Vagina (tissue), 2 donors: Measurements from ENCODE around the gene RYR3. TPM values are rescaled to one million over a fixed set of nuclear protein-coding genes. Genes with fewer than 3 reads are reported as not detected.

Experiments
- DNase-seq, 2 donors: peaks; one replicate each; pipeline ENCODE4 v3.0.0-alpha.2; 2017; ENCODE audit errors: extremely low spot score in 2 of 2
- H3K27ac ChIP-seq: fragments of 200-600 bp; sonication (generic); one replicate; pipeline ENCODE4 v1.5.1; 2019
- H3K27me3 ChIP-seq: fragments of 200-600 bp; sonication (generic); one replicate; pipeline ENCODE4 v1.5.1; 2019
- H3K36me3 ChIP-seq, 2 donors: fragments of 200-600 bp; sonication (generic); one replicate each; pipeline ENCODE4 v1.5.1; 2017 to 2019
- H3K4me1 ChIP-seq: fragments of 200-600 bp; sonication (generic); one replicate; pipeline ENCODE4 v1.5.1; 2019
- H3K4me3 ChIP-seq, 2 donors: fragments of 200-600 bp; sonication (generic); 1 replicate in 1 of 2; 2 replicates in 1 of 2; pipeline ENCODE4 v1.5.1; 2016 to 2019
- H3K9me3 ChIP-seq: fragments of 200-600 bp; sonication (generic); one replicate; pipeline ENCODE4 v1.5.1; 2019
- CTCF ChIP-seq, 3 experiments: fragments of 450-650 bp in 2 of 3; fragments of 200-600 bp in 1 of 3; sonication (generic) in 1 of 3; IDR thresholded peaks; one replicate each; pipeline ENCODE4 v1.5.1; 2017 to 2019; ENCODE audit warnings: antibody characterized with exemption in 3 of 3, mild to moderate bottlenecking in 2 of 3, moderate library complexity in 2 of 3
- POLR2A ChIP-seq, 2 donors: fragments of 450-650 bp; IDR thresholded peaks; one replicate each; pipeline ENCODE4 v1.6.1; 2017; ENCODE audit warnings: antibody characterized with exemption in 2 of 2, mild to moderate bottlenecking in 2 of 2, moderate library complexity in 2 of 2
- POLR2AphosphoS5 ChIP-seq, 2 donors: sonication (generic); formaldehyde crosslinking; IDR thresholded peaks; one replicate each; pipeline ENCODE4 v1.9.0; 2017; ENCODE audit warnings: antibody characterized with exemption in 2 of 2, mild to moderate bottlenecking in 2 of 2, low read depth in 1 of 2; ENCODE audit not compliant: insufficient read depth in 1 of 2
- intact Hi-C: fragments of 100-400 bp; cut with DNase I; formaldehyde crosslinking; loops from one replicate; pipeline ENCODE4 v1.15.1; 2023
- total RNA-seq: library from RNA; depleted of rRNA; stranded (reverse); fragments of >200 nt; gene quantifications from one replicate; pipeline ENCODE4 v1.2.3, GENCODE V29; 2016

RYR3 gene
- total RNA-seq, 1 donor from 2014 or later, result 16.5 TPM

- Histone ChIP-seq H3K27me3 (no peaks in the 10 kb centered on the region), H3K27ac (no peak overlapping the region), H3K36me3 (peaks cover 0 to 11% of the 10 kb centered on the region in 2 donors), H3K9me3 (no peaks in the 10 kb centered on the region), H3K4me3 (no peak overlapping the region), H3K4me1 (no peaks in the 10 kb centered on the region)
- DNase-seq, result no peak
- TF ChIP-seq CTCF (IDR thresholded peaks at IDR 0.05), result no peak
- no peak for TF ChIP-seq POLR2AphosphoS5 (IDR thresholded peaks at IDR 0.05; ENCODE audit: insufficient read depth in 1 of 2, low read depth in 1 of 2)
- no peak for TF ChIP-seq POLR2A (IDR thresholded peaks at IDR 0.05)
- intact Hi-C loops, result loop anchor here (10.0 kb wide), 1 partner anchor 84 kb away; no protein-coding TSS in a partner anchor
These were observed 550.0 kb downstream of the RYR3 start for GRCh38 chr15:33860754-33861153.

- intact Hi-C loops, result loop anchor here (10.0 kb wide), 1 partner anchor 80 kb away; no protein-coding TSS in a partner anchor
- no peaks in the 10 kb centered on the region for H3K27me3 ChIP-seq
These were observed 553.8 kb downstream of the RYR3 start for GRCh38 chr15:33864360-33865075.

GRCh38 chr15:33865416-33865815 lies 554.6 kb downstream of the RYR3 start:
- no peaks in the 10 kb centered on the region for H3K4me1 ChIP-seq
- H3K9me3 ChIP-seq, result no peaks in the 10 kb centered on the region
- DNase-seq, result no peak
- TF ChIP-seq POLR2A (IDR thresholded peaks at IDR 0.05) (no peak), POLR2AphosphoS5 (IDR thresholded peaks at IDR 0.05; ENCODE audit: insufficient read depth in 1 of 2, low read depth in 1 of 2) (no peak), CTCF (IDR thresholded peaks at IDR 0.05) (no peak)
- intact Hi-C loops, result loop anchor here (10.0 kb wide), 1 partner anchor 79 kb away; no protein-coding TSS in a partner anchor
- peaks cover 0 to 14% of the 10 kb centered on the region in 2 donors for H3K36me3 ChIP-seq
- no peaks in the 10 kb centered on the region for H3K27me3 ChIP-seq
- no peak overlapping the region for H3K4me3 ChIP-seq
- H3K27ac ChIP-seq, result no peak overlapping the region

More at GRCh38 chr15:33864360-33865075, 553.8 kb downstream of the RYR3 start:
- Histone ChIP-seq H3K9me3 (no peaks in the 10 kb centered on the region), H3K4me3 (no peak overlapping the region), H3K4me1 (no peaks in the 10 kb centered on the region), H3K27ac (no peak overlapping the region), H3K36me3 (peaks cover 0 to 14% of the 10 kb centered on the region in 2 donors)
- TF ChIP-seq POLR2A (IDR thresholded peaks at IDR 0.05) (no peak), POLR2AphosphoS5 (IDR thresholded peaks at IDR 0.05; ENCODE audit: insufficient read depth in 1 of 2, low read depth in 1 of 2) (no peak), CTCF (IDR thresholded peaks at IDR 0.05) (no peak)
- DNase-seq, result no peak

GRCh38 chr15:33866101-33866737 lies 555.5 kb downstream of the RYR3 start:
- DNase-seq, result no peak
- Histone ChIP-seq H3K36me3 (peaks cover 0 to 14% of the 10 kb centered on the region in 2 donors), H3K27ac (no peak overlapping the region), H3K27me3 (no peaks in the 10 kb centered on the region), H3K9me3 (no peaks in the 10 kb centered on the region), H3K4me1 (no peaks in the 10 kb centered on the region), H3K4me3 (no peak overlapping the region)
- TF ChIP-seq CTCF (IDR thresholded peaks at IDR 0.05) (no peak), POLR2AphosphoS5 (IDR thresholded peaks at IDR 0.05; ENCODE audit: insufficient read depth in 1 of 2, low read depth in 1 of 2) (no peak), POLR2A (IDR thresholded peaks at IDR 0.05) (no peak)
- intact Hi-C loops, result loop anchor here (10.0 kb wide), 1 partner anchor 79 kb away; no protein-coding TSS in a partner anchor
